HG03045 (cell line): ENCODE results near the gene SIK2.

Experiments used
- ATAC-seq: cut with Tn5 transposase; IDR thresholded peaks from one replicate; pipeline ENCODE4 v1.9.1; 2021; ENCODE audit warnings: mild to moderate bottlenecking, moderate library complexity; ENCODE audit not compliant: unreplicated experiment

The SIK2 gene

DNA sequence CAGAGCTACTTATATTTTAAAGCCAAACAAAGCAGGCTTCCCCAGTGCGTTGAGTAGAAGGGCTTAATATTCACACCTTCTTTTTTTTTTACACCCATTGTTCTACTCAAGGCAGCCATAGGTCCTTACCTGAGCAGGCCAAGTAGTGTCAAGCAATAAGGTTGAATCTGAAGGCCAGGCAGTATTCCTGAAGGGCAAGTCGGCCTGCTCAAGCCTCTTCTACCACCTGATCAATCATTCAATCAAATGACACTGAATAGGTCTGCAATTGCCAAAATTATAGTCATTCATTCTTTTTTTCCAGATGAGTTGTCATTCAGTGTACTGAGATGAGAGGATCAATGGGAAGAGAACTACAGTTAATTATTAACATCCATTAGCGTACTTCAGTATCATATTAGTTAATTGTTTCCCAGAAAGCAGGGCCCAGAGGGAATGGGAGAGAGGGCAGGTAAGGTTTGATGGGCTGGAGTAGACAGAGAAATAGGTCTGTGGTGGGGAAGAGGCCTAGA lies 175.9 kb downstream of the SIK2 start:
- no peak for ATAC-seq

DNA sequence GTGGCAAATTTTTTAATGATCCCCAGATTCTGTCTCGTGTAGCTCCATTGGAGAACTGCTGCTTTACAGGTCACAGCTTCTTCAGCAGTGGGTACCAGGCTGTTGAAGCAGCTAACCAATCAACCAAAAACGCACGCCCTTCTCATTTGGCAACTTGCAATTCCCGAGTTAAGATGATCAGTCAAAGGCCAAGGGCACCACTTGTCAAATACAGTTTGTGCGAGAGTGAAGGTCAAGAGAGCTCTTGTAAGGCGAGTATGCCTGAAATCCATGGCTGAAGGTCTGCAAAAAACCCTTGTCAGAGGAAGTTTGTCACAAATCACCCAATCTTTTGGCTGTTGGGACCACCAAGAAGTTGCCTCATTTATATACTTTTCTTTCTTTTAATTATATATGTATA lies 176.9 kb downstream of the SIK2 start:
- no peak for ATAC-seq
